Lower lobe of right lung (tissue), 2 donors: ENCODE results near the gene MFNG. TPM values are rescaled to one million over a fixed set of nuclear protein-coding genes. Genes with fewer than 3 reads are reported as not detected.

Experiments
- ATAC-seq, 2 donors: fragments of 200-7000 bp; cut with Tn5 transposase; one replicate each; pipeline ENCODE4 v1.9.1; 2020 to 2022; ENCODE audit warnings: mild to moderate bottlenecking in 2 of 2, moderate library complexity in 2 of 2
- DNase-seq: peaks from one replicate; pipeline ENCODE4 v3.0.0-alpha.2; 2020
- H3K27ac ChIP-seq: fragments of 200-600 bp; one replicate; pipeline ENCODE4 v1.8.0; 2022
- H3K27me3 ChIP-seq: fragments of 200-600 bp; one replicate; pipeline ENCODE4 v1.8.0; 2022; ENCODE audit warnings: low read depth
- H3K36me3 ChIP-seq: fragments of 200-600 bp; one replicate; pipeline ENCODE4 v1.8.0; 2022; ENCODE audit warnings: mild to moderate bottlenecking
- H3K4me1 ChIP-seq: fragments of 200-600 bp; one replicate; pipeline ENCODE4 v1.8.0; 2022
- H3K4me3 ChIP-seq: fragments of 200-600 bp; one replicate; pipeline ENCODE4 v1.8.0; 2022; ENCODE audit warnings: mild to moderate bottlenecking
- H3K9me3 ChIP-seq: fragments of 200-600 bp; one replicate; pipeline ENCODE4 v1.8.0; 2022
- intact Hi-C: fragments of 100-400 bp; cut with DNase I; formaldehyde crosslinking; loops from one replicate; pipeline ENCODE4 v1.11.0; 2022
- total RNA-seq: library from RNA; stranded (reverse); fragmentation: NEBNext Ultra II Directional; extraction: Animal tissue kit (Norgen Biotek cat#: 25700); gene quantifications from one replicate; pipeline ENCODE4 v1.2.1, GENCODE V29; 2021
- TF ChIP-seq, protein P1 (sequence below): fragments of 200-600 bp; IDR thresholded peaks from one replicate; pipeline ENCODE4 v1.8.0; 2022; ENCODE audit warnings: antibody characterized with exemption, mild to moderate bottlenecking
- donor health status: DM: no; HTN: yes; CAD: no; lungs with severe emphysema.

The MFNG gene
- total RNA-seq, 1 donor from 2014 or later: 71.0 TPM

DNA sequence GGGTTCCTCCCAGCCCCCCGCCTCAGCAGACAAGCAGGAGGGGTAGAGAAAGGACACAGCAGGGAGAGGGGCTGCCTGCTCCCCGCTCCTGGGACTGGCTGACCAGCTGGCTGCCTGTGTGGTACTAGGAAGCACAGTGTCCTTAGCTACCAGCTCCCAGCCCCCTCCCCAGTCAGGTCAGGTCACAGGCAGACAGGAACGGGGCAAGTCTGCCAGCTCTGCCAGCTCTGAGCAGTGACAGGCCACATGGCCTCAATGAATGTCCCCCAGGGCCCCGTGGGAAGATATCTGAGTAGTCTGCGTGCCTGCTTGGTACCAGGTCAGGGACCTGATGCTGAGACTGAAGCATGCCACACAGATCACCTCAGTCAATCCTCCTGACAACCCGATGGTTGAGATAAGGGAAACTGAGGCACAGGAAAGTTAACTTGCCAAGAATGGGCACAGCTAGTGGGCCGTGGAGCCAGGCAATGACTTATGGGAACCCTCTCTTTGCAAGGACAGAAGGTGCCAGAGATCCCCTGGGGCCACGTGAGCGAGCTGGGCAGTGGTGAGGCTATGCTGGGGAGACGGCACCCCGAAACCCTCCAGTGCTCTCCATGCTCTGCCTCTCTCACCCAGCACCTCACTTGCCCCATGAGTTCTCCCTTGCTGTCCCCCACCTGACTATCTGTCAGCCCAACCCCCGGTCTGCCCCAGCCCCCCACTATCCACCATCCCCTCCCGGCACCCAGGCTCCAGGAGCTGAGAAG is 13.8 kb upstream of the MFNG start:
- ATAC-seq (no peak), DNase-seq (no peak)
- Histone ChIP-seq H3K4me3 (no peak overlapping the region), H3K9me3 (no peaks in the 10 kb centered on the region), H3K27me3 (no peaks in the 10 kb centered on the region), H3K27ac (peak overlapping the region; percentile 87), H3K36me3 (peaks cover 15% of the 10 kb centered on the region), H3K4me1 (peaks cover 59% of the 10 kb centered on the region)
- intact Hi-C loops: no loop called here
- TF ChIP-seq, protein P1, sequence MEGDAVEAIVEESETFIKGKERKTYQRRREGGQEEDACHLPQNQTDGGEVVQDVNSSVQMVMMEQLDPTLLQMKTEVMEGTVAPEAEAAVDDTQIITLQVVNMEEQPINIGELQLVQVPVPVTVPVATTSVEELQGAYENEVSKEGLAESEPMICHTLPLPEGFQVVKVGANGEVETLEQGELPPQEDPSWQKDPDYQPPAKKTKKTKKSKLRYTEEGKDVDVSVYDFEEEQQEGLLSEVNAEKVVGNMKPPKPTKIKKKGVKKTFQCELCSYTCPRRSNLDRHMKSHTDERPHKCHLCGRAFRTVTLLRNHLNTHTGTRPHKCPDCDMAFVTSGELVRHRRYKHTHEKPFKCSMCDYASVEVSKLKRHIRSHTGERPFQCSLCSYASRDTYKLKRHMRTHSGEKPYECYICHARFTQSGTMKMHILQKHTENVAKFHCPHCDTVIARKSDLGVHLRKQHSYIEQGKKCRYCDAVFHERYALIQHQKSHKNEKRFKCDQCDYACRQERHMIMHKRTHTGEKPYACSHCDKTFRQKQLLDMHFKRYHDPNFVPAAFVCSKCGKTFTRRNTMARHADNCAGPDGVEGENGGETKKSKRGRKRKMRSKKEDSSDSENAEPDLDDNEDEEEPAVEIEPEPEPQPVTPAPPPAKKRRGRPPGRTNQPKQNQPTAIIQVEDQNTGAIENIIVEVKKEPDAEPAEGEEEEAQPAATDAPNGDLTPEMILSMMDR: no peak

DNA sequence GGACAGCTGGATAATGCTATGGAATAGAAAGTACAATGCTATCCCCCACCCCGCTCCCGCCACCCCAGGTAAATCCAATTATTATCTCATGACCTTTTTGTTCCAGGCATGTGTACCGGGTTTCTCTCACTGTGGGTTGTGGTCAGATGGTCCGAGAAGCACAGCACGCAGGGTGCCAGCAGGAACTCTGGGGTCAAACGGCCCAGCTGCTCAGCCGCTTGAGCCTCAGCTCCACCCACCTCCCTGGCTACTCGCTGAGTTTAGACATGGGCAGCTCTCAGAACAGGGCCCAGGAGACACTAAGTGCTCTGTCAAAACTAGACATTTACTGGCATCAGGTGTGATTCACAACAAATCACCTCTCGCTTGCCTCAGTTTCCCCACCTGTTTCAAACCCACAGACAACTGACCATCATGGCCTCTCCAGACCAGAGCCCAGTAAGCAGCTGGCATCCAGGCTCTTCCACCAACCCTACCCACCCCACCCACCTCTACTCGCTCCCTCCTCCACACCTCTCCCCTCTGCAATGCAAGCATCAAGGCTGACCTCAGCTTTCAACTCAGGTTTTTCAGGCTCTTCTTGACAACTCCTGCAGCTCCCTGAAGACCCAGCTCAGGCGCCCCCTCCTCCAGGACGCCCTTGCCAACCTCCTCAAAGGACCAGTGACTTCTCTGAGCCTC is 13.0 kb upstream of the MFNG start:
- no peak overlapping the region for H3K4me3 ChIP-seq
- TF ChIP-seq, protein P1: no peak
- H3K27me3 ChIP-seq: no peaks in the 10 kb centered on the region
- peaks cover 54% of the 10 kb centered on the region for H3K4me1 ChIP-seq
- no peaks in the 10 kb centered on the region for H3K9me3 ChIP-seq
- H3K27ac ChIP-seq: no peak overlapping the region
- DNase-seq (no peak), ATAC-seq (no peak)
- H3K36me3 ChIP-seq: peaks cover 8% of the 10 kb centered on the region
- intact Hi-C loops: no loop called here

DNA sequence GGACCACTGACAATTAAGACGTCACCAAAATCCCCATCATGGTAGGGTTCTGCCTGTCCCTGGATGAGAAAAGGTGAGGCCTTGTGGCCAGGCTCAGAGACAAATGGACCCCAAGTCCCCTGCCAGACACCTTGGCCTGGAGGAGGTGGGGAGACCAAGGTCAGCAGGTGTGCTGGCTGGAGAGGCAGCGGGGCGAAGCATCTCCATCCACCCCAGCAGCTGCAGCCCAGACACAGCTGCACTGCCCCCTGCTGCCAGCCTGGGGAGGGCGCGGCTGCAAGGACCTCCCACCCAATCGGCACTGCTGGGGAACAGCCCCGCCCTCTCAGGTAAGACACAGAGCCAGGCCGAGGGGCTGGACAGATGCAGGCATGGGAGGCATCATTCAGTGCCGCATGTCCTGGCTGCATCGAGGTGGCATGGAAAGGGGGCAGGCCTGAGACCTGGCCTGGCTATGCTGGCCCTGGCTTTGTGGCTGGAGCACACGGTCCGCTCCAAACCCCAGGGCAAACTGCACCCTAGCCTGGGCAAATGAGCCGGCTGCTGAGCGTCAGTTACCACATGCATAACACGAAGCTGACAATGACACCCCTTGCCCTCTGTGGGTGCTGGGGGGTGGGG is 12.2 kb upstream of the MFNG start:
- Histone ChIP-seq H3K9me3 (no peaks in the 10 kb centered on the region), H3K36me3 (peaks cover 7% of the 10 kb centered on the region), H3K27ac (no peak overlapping the region), H3K4me3 (no peak overlapping the region), H3K4me1 (peaks cover 46% of the 10 kb centered on the region), H3K27me3 (no peaks in the 10 kb centered on the region)
- TF ChIP-seq, protein P1: peak; percentile 63
- ATAC-seq (peak; percentile 8 to 13), DNase-seq (no peak)
- intact Hi-C loops: no loop called here

DNA sequence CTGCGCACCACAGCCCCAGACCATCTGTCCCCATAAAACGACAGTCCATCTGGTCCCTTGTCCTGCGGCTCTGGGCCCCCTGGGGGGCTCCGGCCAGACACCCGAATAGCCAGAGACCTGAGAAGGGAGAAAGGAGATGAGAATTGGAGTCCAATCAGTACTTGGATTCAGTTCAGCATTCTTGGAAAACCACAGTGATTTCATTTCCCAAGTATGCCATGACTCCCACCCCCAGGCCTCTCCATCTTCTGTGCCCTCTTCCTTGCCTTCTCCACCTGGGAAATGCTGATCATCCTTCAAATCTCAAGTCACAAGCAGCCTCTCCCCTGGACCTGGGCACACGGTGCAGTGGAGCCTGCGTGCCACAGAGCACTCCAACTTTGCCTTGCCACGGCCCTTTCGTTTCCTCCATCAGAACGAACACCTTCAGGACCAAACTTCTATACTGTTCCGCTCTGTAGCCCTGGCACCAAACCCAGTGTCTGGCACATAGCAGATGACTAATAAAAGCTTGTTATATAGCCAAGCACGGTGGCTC is 10.9 kb upstream of the MFNG start:
- H3K4me1 ChIP-seq: peaks cover 37% of the 10 kb centered on the region
- intact Hi-C loops: no loop called here
- ATAC-seq: no peak
- no peak for DNase-seq
- TF ChIP-seq, protein P1: no peak
- no peak overlapping the region for H3K27ac ChIP-seq
- peaks cover 7% of the 10 kb centered on the region for H3K36me3 ChIP-seq
- no peaks in the 10 kb centered on the region for H3K9me3 ChIP-seq
- no peaks in the 10 kb centered on the region for H3K27me3 ChIP-seq
- no peak overlapping the region for H3K4me3 ChIP-seq

DNA sequence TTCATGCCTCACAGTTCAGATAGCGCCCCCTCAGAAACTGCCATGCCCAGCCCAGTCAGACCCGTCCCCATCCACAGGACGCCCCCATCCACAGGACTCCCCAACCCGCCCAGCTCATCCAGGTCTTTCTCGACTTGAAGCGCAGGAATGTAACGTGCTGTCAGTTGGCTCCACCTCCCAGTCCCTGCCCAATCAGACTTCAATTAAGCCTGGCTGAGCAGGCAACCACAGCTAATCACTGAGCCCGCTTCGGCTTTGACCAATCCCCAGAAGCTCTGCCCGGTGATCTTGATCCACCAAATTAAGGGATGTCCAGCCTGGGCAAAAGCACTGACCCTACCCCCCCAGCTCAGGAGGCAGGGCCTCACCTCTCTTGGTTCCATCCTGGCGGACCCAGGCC is 10.5 kb upstream of the MFNG start:
- H3K4me1 ChIP-seq: peaks cover 33% of the 10 kb centered on the region
- no peak for DNase-seq
- H3K27me3 ChIP-seq: no peaks in the 10 kb centered on the region
- H3K4me3 ChIP-seq: no peak overlapping the region
- TF ChIP-seq, protein P1: no peak
- no peaks in the 10 kb centered on the region for H3K9me3 ChIP-seq
- intact Hi-C loops: no loop called here
- H3K27ac ChIP-seq: no peak overlapping the region
- H3K36me3 ChIP-seq: peaks cover 7% of the 10 kb centered on the region
- ATAC-seq: no peak
